Natural killer cell (primary cell): Measurements from ENCODE around the gene NRXN2. TPM values are rescaled to one million over a fixed set of nuclear protein-coding genes. Genes with fewer than 3 reads are reported as not detected.

ENCODE experiments used
- ATAC-seq, 3 donors: fragments of 150-1000 bp in 2 of 3; fragments of 200-7000 bp in 1 of 3; cut with Tn5 transposase; 1 replicate in 1 of 3; 2 replicates in 2 of 3; pipeline ENCODE4 v1.10.0; 2021; ENCODE audit warnings: mild to moderate bottlenecking in 2 of 3, moderate library complexity in 2 of 3
- DNase-seq, 2 donors: peaks; one replicate each; pipeline versions ENCODE4 v3.0.0 to v3.0.0-alpha.2; 2013 to 2021; ENCODE audit warnings: mixed read lengths in 1 of 2
- H3K27ac ChIP-seq: one replicate; pipeline ENCODE4 v1.5.1; 2013; ENCODE audit warnings: mild to moderate bottlenecking, low read length
- H3K27me3 ChIP-seq: one replicate; pipeline ENCODE4 v1.6.1; 2013; ENCODE audit warnings: low read length; ENCODE audit not compliant: control insufficient read depth, insufficient read depth
- H3K36me3 ChIP-seq: one replicate; pipeline ENCODE4 v1.6.1; 2013; ENCODE audit warnings: low read length; ENCODE audit not compliant: control insufficient read depth, insufficient read depth
- H3K4me1 ChIP-seq: one replicate; pipeline ENCODE4 v1.6.1; 2013; ENCODE audit warnings: low read length; ENCODE audit not compliant: control insufficient read depth, insufficient read depth
- H3K4me3 ChIP-seq: one replicate; pipeline ENCODE4 v1.5.1; 2013; ENCODE audit warnings: low read length
- H3K9me3 ChIP-seq: one replicate; pipeline ENCODE4 v1.6.1; 2013; ENCODE audit warnings: low read length; ENCODE audit not compliant: control insufficient read depth, insufficient read depth
- H3K27ac Mint-ChIP-seq, 2 donors: one replicate each; pipeline ENCODE4 v1.8.0; 2022; ENCODE audit warnings: mild to moderate bottlenecking in 2 of 2, mixed read lengths in 2 of 2, moderate library complexity in 1 of 2
- H3K27me3 Mint-ChIP-seq, 2 donors: one replicate each; pipeline ENCODE4 v1.8.0; 2022; ENCODE audit warnings: low read depth in 2 of 2, mixed read lengths in 2 of 2
- H3K36me3 Mint-ChIP-seq: one replicate; pipeline ENCODE4 v1.8.0; 2022; ENCODE audit warnings: mixed read lengths
- H3K4me1 Mint-ChIP-seq, 2 donors: one replicate each; pipeline ENCODE4 v1.8.0; 2022; ENCODE audit warnings: mixed read lengths in 2 of 2
- H3K4me3 Mint-ChIP-seq: one replicate; pipeline ENCODE4 v1.8.0; 2022; ENCODE audit warnings: mild to moderate bottlenecking, moderate library complexity, mixed read lengths
- H3K9me3 Mint-ChIP-seq, 2 donors: one replicate each; pipeline ENCODE4 v1.8.0; 2022; ENCODE audit warnings: mixed read lengths in 2 of 2
- WGBS: methylation state at CpG from one replicate; pipeline ENCODE4 v1.1.7; 2013; ENCODE audit warnings: missing lambda C conversion rate; ENCODE audit not compliant: insufficient coverage; 5-methylcytosine and 5-hydroxymethylcytosine counted together
- intact Hi-C: fragments of 100-400 bp; cut with micrococcal nuclease; formaldehyde crosslinking; loops from one replicate; pipeline ENCODE4 v1.14.2; 2022
- total RNA-seq, 4 donors: library from RNA; stranded (reverse); fragments of 120-200 nt in 1 of 4; gene quantifications; one replicate each; pipeline versions ENCODE4 v1.2.3 to v1.2.4, GENCODE V29; 2013 to 2022
- TF ChIP-seq, protein P1 (sequence below): fragments of 200-600 bp; IDR thresholded peaks from one replicate; pipeline ENCODE4 v1.8.0; 2022; ENCODE audit warnings: antibody characterized with exemption

NRXN2 gene
- total RNA-seq, 3 donors from 2014 or later (not counting 1 experiment from before 2014, with no cell fraction given) = 2.9 to 9.6 (median 7.7) TPM

DNA sequence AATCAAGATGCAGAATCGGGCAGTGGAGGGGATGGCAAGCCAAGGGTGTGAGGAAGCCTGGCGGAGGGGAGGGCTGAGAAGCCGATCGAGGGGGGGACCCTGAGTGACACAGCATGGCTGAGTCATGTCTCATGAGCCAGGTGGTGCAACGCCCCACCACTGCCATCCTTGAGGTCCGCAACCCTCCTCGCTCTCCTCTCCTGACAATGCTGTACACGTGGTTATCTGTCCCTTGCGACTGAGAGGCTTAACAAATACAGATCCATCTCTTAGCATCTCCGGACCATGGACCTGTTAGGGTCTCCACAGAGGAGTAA lies 117.8 kb downstream of the NRXN2 start:
- Mint-ChIP-seq H3K27me3 (peaks cover 0 to 3% of the 10 kb centered on the region in 2 donors), H3K36me3 (no peaks in the 10 kb centered on the region), H3K4me1 (peaks cover 0 to 4% of the 10 kb centered on the region in 2 donors), H3K27ac (no peak overlapping the region), H3K4me3 (no peak overlapping the region), H3K9me3 (no peaks in the 10 kb centered on the region)
- DNase-seq (no peak), ATAC-seq (no peak)
- no peaks in the 10 kb centered on the region for H3K4me1 ChIP-seq
- no peak overlapping the region for H3K4me3 ChIP-seq
- WGBS = 56% methylated on average over 10 of the region's 10 CpGs
- H3K27me3 ChIP-seq = no peaks in the 10 kb centered on the region
- TF ChIP-seq, protein P1, sequence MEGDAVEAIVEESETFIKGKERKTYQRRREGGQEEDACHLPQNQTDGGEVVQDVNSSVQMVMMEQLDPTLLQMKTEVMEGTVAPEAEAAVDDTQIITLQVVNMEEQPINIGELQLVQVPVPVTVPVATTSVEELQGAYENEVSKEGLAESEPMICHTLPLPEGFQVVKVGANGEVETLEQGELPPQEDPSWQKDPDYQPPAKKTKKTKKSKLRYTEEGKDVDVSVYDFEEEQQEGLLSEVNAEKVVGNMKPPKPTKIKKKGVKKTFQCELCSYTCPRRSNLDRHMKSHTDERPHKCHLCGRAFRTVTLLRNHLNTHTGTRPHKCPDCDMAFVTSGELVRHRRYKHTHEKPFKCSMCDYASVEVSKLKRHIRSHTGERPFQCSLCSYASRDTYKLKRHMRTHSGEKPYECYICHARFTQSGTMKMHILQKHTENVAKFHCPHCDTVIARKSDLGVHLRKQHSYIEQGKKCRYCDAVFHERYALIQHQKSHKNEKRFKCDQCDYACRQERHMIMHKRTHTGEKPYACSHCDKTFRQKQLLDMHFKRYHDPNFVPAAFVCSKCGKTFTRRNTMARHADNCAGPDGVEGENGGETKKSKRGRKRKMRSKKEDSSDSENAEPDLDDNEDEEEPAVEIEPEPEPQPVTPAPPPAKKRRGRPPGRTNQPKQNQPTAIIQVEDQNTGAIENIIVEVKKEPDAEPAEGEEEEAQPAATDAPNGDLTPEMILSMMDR = no peak
- H3K27ac ChIP-seq = no peak overlapping the region
- H3K9me3 ChIP-seq = no peaks in the 10 kb centered on the region
- H3K36me3 ChIP-seq = no peaks in the 10 kb centered on the region
- intact Hi-C loops = no loop called here

GRCh38 chr11:64604458-64605243 lies 118.3 kb downstream of the NRXN2 start:
- Histone ChIP-seq H3K27ac (no peak overlapping the region), H3K4me1 (no peaks in the 10 kb centered on the region), H3K36me3 (no peaks in the 10 kb centered on the region), H3K4me3 (no peak overlapping the region), H3K27me3 (no peaks in the 10 kb centered on the region), H3K9me3 (no peaks in the 10 kb centered on the region)
- 69% methylated on average over 6 of the region's 7 CpGs for WGBS
- no peak for DNase-seq
- Mint-ChIP-seq H3K36me3 (no peaks in the 10 kb centered on the region), H3K9me3 (no peaks in the 10 kb centered on the region), H3K27me3 (peaks cover 0 to 3% of the 10 kb centered on the region in 2 donors), H3K4me3 (no peak overlapping the region), H3K27ac (no peak overlapping the region), H3K4me1 (no peaks in the 10 kb centered on the region)
- ATAC-seq = no peak
- intact Hi-C loops = no loop called here
- TF ChIP-seq, protein P1 = no peak

DNA sequence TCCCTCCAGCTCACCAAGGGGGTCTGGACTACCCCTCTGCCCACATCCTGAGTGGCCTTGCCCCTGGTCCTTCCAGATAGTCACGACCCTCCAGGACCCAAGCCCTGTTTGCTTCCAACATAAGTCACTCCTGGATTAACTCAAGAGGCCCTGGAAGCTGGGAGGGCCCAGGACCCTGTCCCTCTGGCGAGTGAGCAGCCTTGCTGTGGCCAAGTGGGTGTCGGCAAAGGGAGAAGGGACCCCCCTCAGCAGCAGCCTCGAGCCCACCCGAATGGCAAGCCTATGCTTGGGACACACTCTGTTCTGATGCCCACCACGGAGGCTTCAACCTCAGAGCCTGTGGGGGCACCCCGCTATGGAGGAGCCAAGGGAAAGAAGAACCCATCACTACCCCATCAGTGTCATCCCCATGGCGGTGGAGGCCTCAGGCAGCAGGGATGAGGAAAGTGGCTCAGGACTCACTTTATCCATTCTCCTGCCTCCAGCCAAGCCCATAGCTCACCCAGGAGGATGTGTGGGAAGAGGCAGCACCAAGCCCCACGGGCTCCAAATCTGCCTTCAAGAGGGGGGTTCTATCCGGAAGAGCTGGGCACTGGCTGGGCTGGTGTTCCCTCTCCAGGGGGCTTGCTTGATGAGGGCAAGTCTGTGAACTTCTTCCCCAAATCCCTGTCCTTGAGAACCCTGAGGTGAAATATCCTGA lies 119.4 kb downstream of the NRXN2 start:
- no peak overlapping the region for H3K27ac Mint-ChIP-seq
- no peak overlapping the region for H3K4me3 Mint-ChIP-seq
- no peak for DNase-seq
- WGBS = 76% methylated on average over 9 of the region's 10 CpGs
- Histone ChIP-seq H3K27me3 (no peaks in the 10 kb centered on the region), H3K4me3 (no peak overlapping the region), H3K27ac (no peak overlapping the region), H3K9me3 (no peaks in the 10 kb centered on the region), H3K36me3 (no peaks in the 10 kb centered on the region), H3K4me1 (no peaks in the 10 kb centered on the region)
- intact Hi-C loops = no loop called here
- H3K27me3 Mint-ChIP-seq = peaks cover 0 to 3% of the 10 kb centered on the region in 2 donors
- no peaks in the 10 kb centered on the region for H3K4me1 Mint-ChIP-seq
- TF ChIP-seq, protein P1 = no peak
- H3K9me3 Mint-ChIP-seq = no peaks in the 10 kb centered on the region
- H3K36me3 Mint-ChIP-seq = no peaks in the 10 kb centered on the region
- no peak for ATAC-seq
